ENCODE data around the gene NKAIN2.
"Not testable (repeated sequence)": the region's sequence is repeated elsewhere in the genome, so short reads cannot be mapped to it uniquely, and the experiment has no call there.

The NKAIN2 gene

GRCh38 chr6:124334359-124334758, 530.7 kb downstream of the NKAIN2 start:
- no peaks in the 10 kb centered on the region for H3K4me1 ChIP-seq
- DNase-seq = no peak
- no peak overlapping the region for H3K4me3 ChIP-seq (ENCODE audit: low read depth, low read length)
- no peaks in the 10 kb centered on the region for H3K36me3 ChIP-seq
- H3K9me3 ChIP-seq = no peaks in the 10 kb centered on the region; the same call in 1 of the 2 replicates
- TF ChIP-seq CTCF (IDR thresholded peaks at IDR 0.05; ENCODE audit: low read depth, low read length) = no peak
- H3K27me3 ChIP-seq = no peaks in the 10 kb centered on the region

GRCh38 chr6:124339610-124340334, 536.1 kb downstream of the NKAIN2 start:
- Histone ChIP-seq H3K4me1 (no peaks in the 10 kb centered on the region), H3K27me3 (no peaks in the 10 kb centered on the region), H3K9me3 (no peaks in the 10 kb centered on the region), H3K4me3 (ENCODE audit: low read depth, low read length) (no peak overlapping the region), H3K36me3 (no peaks in the 10 kb centered on the region)
- no peak for DNase-seq
- TF ChIP-seq CTCF (IDR thresholded peaks at IDR 0.05; ENCODE audit: low read depth, low read length) = no peak

GRCh38 chr6:124348339-124348738, 544.7 kb downstream of the NKAIN2 start:
- not testable (repeated sequence) for H3K4me3 ChIP-seq (ENCODE audit: low read depth, low read length); H3K27me3 ChIP-seq; H3K4me1 ChIP-seq; DNase-seq; H3K36me3 ChIP-seq; H3K9me3 ChIP-seq

GRCh38 chr6:124355146-124355545, 551.5 kb downstream of the NKAIN2 start:
- no peak overlapping the region for H3K4me3 ChIP-seq (ENCODE audit: low read depth, low read length)
- TF ChIP-seq CTCF (IDR thresholded peaks at IDR 0.05; ENCODE audit: low read depth, low read length) = no peak

GRCh38 chr6:124356276-124356810, 552.7 kb downstream of the NKAIN2 start:
- Histone ChIP-seq H3K36me3 (no peaks in the 10 kb centered on the region), H3K27me3 (no peaks in the 10 kb centered on the region), H3K4me3 (ENCODE audit: low read depth, low read length) (no peak overlapping the region), H3K4me1 (no peaks in the 10 kb centered on the region), H3K9me3 (no peaks in the 10 kb centered on the region)
- no peak for TF ChIP-seq CTCF (IDR thresholded peaks at IDR 0.05; ENCODE audit: low read depth, low read length)
- no peak for DNase-seq

More at GRCh38 chr6:124355146-124355545, 551.5 kb downstream of the NKAIN2 start:
- no peaks in the 10 kb centered on the region for H3K27me3 ChIP-seq
- H3K9me3 ChIP-seq = no peaks in the 10 kb centered on the region
- H3K4me1 ChIP-seq = no peaks in the 10 kb centered on the region
- no peak for DNase-seq
- H3K36me3 ChIP-seq = no peaks in the 10 kb centered on the region

GRCh38 chr6:124356811-124357210, 553.1 kb downstream of the NKAIN2 start:
- Histone ChIP-seq H3K27me3 (no peaks in the 10 kb centered on the region), H3K4me3 (ENCODE audit: low read depth, low read length) (no peak overlapping the region), H3K4me1 (no peaks in the 10 kb centered on the region), H3K36me3 (no peaks in the 10 kb centered on the region), H3K9me3 (no peaks in the 10 kb centered on the region)
- no peak for DNase-seq
- no peak for TF ChIP-seq CTCF (IDR thresholded peaks at IDR 0.05; ENCODE audit: low read depth, low read length)
